H1 (cell line): Measurements from ENCODE around the gene TMEM202. TPM values are rescaled to one million over a fixed set of nuclear protein-coding genes. Genes with fewer than 3 reads are reported as not detected.

ENCODE experiments used
- CTCF ChIA-PET: fragments of 300-600 bp; sonication (Branson Sonifier 250); formaldehyde crosslinking; loops from one replicate; lab custom pipeline; 2021; ENCODE audit not compliant: partially characterized antibody; lab: Charles Lee
- POLR2A ChIA-PET: fragments of 300-600 bp; sonication (Branson Sonifier 250); formaldehyde crosslinking; loops from one replicate; lab custom pipeline; 2021; ENCODE audit warnings: inconsistent platforms; ENCODE audit not compliant: partially characterized antibody; lab: Charles Lee
- DNase-seq, 2 experiments: peaks; one replicate each; pipeline versions ENCODE4 v3.0.0 to v3.0.0-alpha.2; 2010 to 2022; ENCODE audit warnings: low spot score in 2 of 2, low read depth in 1 of 2, mixed read lengths in 1 of 2
- FAIRE-seq: peaks from 2 replicates; lab custom pipeline; 2011; peaks lifted over from hg19 to GRCh38; lab: Jason Lieb, UNC
- H2AFZ ChIP-seq: 2 replicates; pipeline ENCODE4 v1.8.1; 2012; ENCODE audit warnings: low read length, inconsistent platforms
- H2AK5ac ChIP-seq: 2 replicates; pipeline ENCODE4 v1.6.1; 2013; ENCODE audit warnings: low read depth, low read length
- H2BK120ac ChIP-seq: replicated peaks from 2 replicates; pipeline ENCODE3; 2013; ENCODE audit warnings: low read depth, low read length, inconsistent platforms
- H2BK12ac ChIP-seq: 2 replicates; pipeline ENCODE4 v1.6.1; 2013; ENCODE audit warnings: low read depth, low read length
- H2BK15ac ChIP-seq: 2 replicates; pipeline ENCODE4 v1.6.1; 2013; ENCODE audit warnings: low read length
- H2BK20ac ChIP-seq: 2 replicates; pipeline ENCODE4 v1.6.1; 2013; ENCODE audit warnings: low read length
- H2BK5ac ChIP-seq: 2 replicates; pipeline ENCODE4 v1.6.1; 2013; ENCODE audit warnings: low read depth, low read length
- H3K14ac ChIP-seq: 2 replicates; pipeline ENCODE4 v1.6.1; 2013; ENCODE audit warnings: inconsistent platforms; ENCODE audit not compliant: insufficient read length
- H3K18ac ChIP-seq: 2 replicates; pipeline ENCODE4 v1.6.1; 2013; ENCODE audit warnings: low read length; ENCODE audit errors: extremely low read depth
- H3K23ac ChIP-seq: 2 replicates; pipeline ENCODE4 v1.6.1; 2013; ENCODE audit warnings: inconsistent platforms; ENCODE audit not compliant: insufficient read length
- H3K23me2 ChIP-seq: 2 replicates; pipeline ENCODE4 v1.6.1; 2013; ENCODE audit warnings: low read depth, low read length
- H3K27ac ChIP-seq: 2 replicates; pipeline ENCODE4 v1.6.1; 2011; ENCODE audit warnings: low read depth, low read length, inconsistent platforms
- H3K27me3 ChIP-seq, 4 experiments: replicated peaks in 1 of 4; 1 replicate in 1 of 4; 2 replicates in 3 of 4; pipeline versions ENCODE4 v1.6.1 to v1.8.1; 2011 to 2013; ENCODE audit warnings: low read length in 3 of 4, mild to moderate bottlenecking in 3 of 4, inconsistent platforms in 2 of 4, mixed read lengths in 2 of 4, moderate library complexity in 1 of 4; ENCODE audit not compliant: control insufficient read depth in 3 of 4, insufficient read depth in 3 of 4; ENCODE audit errors: extremely low read depth in 1 of 4
- H3K36me3 ChIP-seq, 4 experiments: 2 replicates each; pipeline versions ENCODE4 v1.6.1 to v1.8.1; 2011 to 2013; ENCODE audit warnings: mild to moderate bottlenecking in 4 of 4, low read length in 3 of 4, moderate library complexity in 2 of 4, control low read depth in 1 of 4, inconsistent platforms in 1 of 4; ENCODE audit not compliant: insufficient read depth in 4 of 4, control insufficient read depth in 2 of 4
- H3K4ac ChIP-seq: replicated peaks from 2 replicates; pipeline ENCODE3; 2013; ENCODE audit warnings: low read length, low read depth, mixed read lengths, inconsistent platforms; ENCODE audit not compliant: insufficient read length
- H3K4me1 ChIP-seq, 4 experiments: replicated peaks in 1 of 4; 1 replicate in 1 of 4; 2 replicates in 3 of 4; pipeline versions ENCODE4 v1.6.1 to v1.8.1; 2011 to 2013; ENCODE audit warnings: low read length in 3 of 4, inconsistent platforms in 2 of 4, mixed read lengths in 1 of 4; ENCODE audit not compliant: insufficient read depth in 4 of 4, control insufficient read depth in 3 of 4
- H3K4me2 ChIP-seq, 2 experiments: 2 replicates each; pipeline versions ENCODE4 v1.6.1 to v1.8.1; 2011 to 2013; ENCODE audit warnings: low read depth in 2 of 2, low read length in 2 of 2, control low read depth in 1 of 2, inconsistent platforms in 1 of 2, mild to moderate bottlenecking in 1 of 2; ENCODE audit not compliant: insufficient read depth in 1 of 2
- H3K4me3 ChIP-seq, 4 experiments: fragments of 200-600, 300-600 bp in 1 of 4; sonication (generic), shearing (Covaris generic), sonication (Bioruptor Twin) in 1 of 4; 2 replicates each; pipeline versions ENCODE4 v1.5.1 to v1.8.1; 2011 to 2016; ENCODE audit warnings: low read length in 4 of 4, low read depth in 3 of 4, control low read depth in 2 of 4, inconsistent platforms in 2 of 4, mild to moderate bottlenecking in 2 of 4, mixed read lengths in 1 of 4, moderate library complexity in 1 of 4; ENCODE audit not compliant: insufficient read depth in 2 of 4; ENCODE audit errors: extremely low read depth in 1 of 4
- H3K56ac ChIP-seq: replicated peaks from 2 replicates; pipeline ENCODE3; 2013; ENCODE audit warnings: low read depth, mild to moderate bottlenecking, mixed read lengths, low read length, inconsistent platforms; ENCODE audit not compliant: insufficient read length
- H3K79me1 ChIP-seq: 2 replicates; pipeline ENCODE4 v1.6.1; 2013; ENCODE audit warnings: low read depth, low read length, control low read depth
- H3K79me2 ChIP-seq, 2 experiments: 2 replicates each; pipeline versions ENCODE4 v1.6.1 to v1.8.1; 2012 to 2013; ENCODE audit warnings: low read length in 2 of 2, mild to moderate bottlenecking in 2 of 2, inconsistent platforms in 1 of 2; ENCODE audit not compliant: insufficient read depth in 2 of 2, control insufficient read depth in 1 of 2
- H3K9ac ChIP-seq, 4 experiments: replicated peaks in 1 of 4; 1 replicate in 1 of 4; 2 replicates in 3 of 4; pipeline versions ENCODE4 v1.6.1 to v1.8.1; 2011 to 2013; ENCODE audit warnings: low read depth in 3 of 4, low read length in 3 of 4, control low read depth in 2 of 4, mild to moderate bottlenecking in 2 of 4, moderate library complexity in 2 of 4, inconsistent platforms in 1 of 4; ENCODE audit errors: extremely low read depth in 1 of 4
- H3K9me3 ChIP-seq, 2 experiments: 2 replicates each; pipeline versions ENCODE4 v1.6.1 to v1.8.1; 2012 to 2013; ENCODE audit warnings: mild to moderate bottlenecking in 2 of 2, moderate library complexity in 2 of 2, control low read depth in 1 of 2, inconsistent platforms in 1 of 2, low read depth in 1 of 2, low read length in 1 of 2, mixed read lengths in 1 of 2; ENCODE audit not compliant: insufficient read depth in 2 of 2
- H4K20me1 ChIP-seq, 2 experiments: replicated peaks in 1 of 2; 2 replicates each; pipeline versions ENCODE3 to v1.8.1; 2011 to 2013; ENCODE audit warnings: inconsistent platforms in 2 of 2, low read length in 2 of 2, mild to moderate bottlenecking in 1 of 2; ENCODE audit not compliant: insufficient read depth in 2 of 2, control insufficient read depth in 1 of 2
- H4K5ac ChIP-seq: 2 replicates; pipeline ENCODE4 v1.6.1; 2013; ENCODE audit warnings: low read length, low read depth, mixed read lengths, inconsistent platforms; ENCODE audit not compliant: insufficient read length
- H4K8ac ChIP-seq: 2 replicates; pipeline ENCODE4 v1.8.0; 2013; ENCODE audit warnings: mild to moderate bottlenecking, moderate library complexity, low read length, inconsistent platforms; ENCODE audit not compliant: insufficient read depth; ENCODE audit errors: extremely low read depth
- H4K91ac ChIP-seq: replicated peaks from 2 replicates; pipeline ENCODE3; 2013; ENCODE audit warnings: low read length, mixed read lengths, inconsistent platforms; ENCODE audit not compliant: insufficient read length
- ASH2L ChIP-seq: fragments of 200-600, 300-600 bp; sonication (generic); IDR thresholded peaks from one replicate; pipeline ENCODE4 v1.7.1; 2017; ENCODE audit warnings: low read length
- POU5F1 ChIP-seq: IDR thresholded peaks from 2 replicates; pipeline ENCODE4 v1.6.1; 2011; ENCODE audit warnings: low read depth, mild to moderate bottlenecking, low read length, moderate library complexity
- RXRA ChIP-seq: IDR thresholded peaks from 2 replicates; pipeline ENCODE4 v1.6.1; 2011; ENCODE audit warnings: low read depth, mild to moderate bottlenecking, low read length, moderate library complexity; ENCODE audit not compliant: insufficient read depth
- TCF12 ChIP-seq: IDR thresholded peaks from 2 replicates; pipeline ENCODE4 v1.6.1; 2011; ENCODE audit warnings: low read depth, mild to moderate bottlenecking, low read length
- WGBS, 2 experiments: shearing (Covaris generic) in 1 of 2; methylation state at CpG; one replicate each; pipeline versions ENCODE4 v1.1.6 to v1.1.7; 2013 to 2015; ENCODE audit warnings: low lambda C conversion rate in 2 of 2, mixed read lengths in 2 of 2, inconsistent platforms in 1 of 2, low coverage in 1 of 2, missing lambda C conversion rate in 1 of 2; ENCODE audit not compliant: insufficient replicate concordance in 2 of 2, insufficient coverage in 1 of 2, insufficient read length in 1 of 2; ENCODE audit errors: extremely low coverage in 1 of 2, missing lambda C conversion rate in 1 of 2; 5-methylcytosine and 5-hydroxymethylcytosine counted together
- polyA plus RNA-seq, 7 experiments: library from polyadenylated mRNA; depleted of rRNA in 3 of 7; stranded (reverse) in 5 of 7; unstranded in 2 of 7; fragments of >200 nt in 5 of 7; fragments of 200-250 nt in 2 of 7; gene quantifications; 1 replicate in 5 of 7; 2 replicates in 1 of 7; 4 replicates in 1 of 7; pipeline versions ENCODE4 v1.2.1 to v1.2.3, GENCODE V29; 2011 to 2013; ENCODE audit warnings: missing spikeins in 2 of 7, mixed read lengths in 2 of 7
- total RNA-seq: library from RNA; stranded (reverse); fragmentation: NEBNext Ultra II Directional; extraction: Animal tissue kit (Norgen Biotek cat#: 25700); gene quantifications from 2 replicates; pipeline ENCODE4 v1.2.1, GENCODE V29; 2021

Gene TMEM202
- total and polyA plus RNA-seq, 2 of the 8 experiments (the other 6 are each of a cell fraction or from before 2014, with no cell fraction given) = not detected

DNA sequence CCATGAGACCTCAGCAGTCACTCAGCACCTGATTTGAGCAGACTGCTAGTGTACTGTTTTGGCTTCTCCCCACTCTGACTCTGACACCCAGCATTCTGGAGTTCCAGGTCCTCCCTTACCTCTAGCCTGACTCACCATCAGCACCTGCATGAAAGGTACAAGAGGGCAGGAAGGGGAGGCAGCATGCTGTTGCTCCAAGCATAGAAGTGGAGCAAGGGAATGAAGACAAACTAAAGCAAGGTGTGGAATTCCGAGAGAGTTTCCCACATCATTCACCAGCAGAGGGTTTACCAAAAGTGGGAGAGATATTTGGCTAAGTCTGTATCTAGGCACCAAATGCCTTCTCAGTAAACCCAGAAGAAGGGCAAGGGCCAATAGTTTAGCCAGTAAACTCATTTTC, 43.6 kb upstream of the TMEM202 start:
- Histone ChIP-seq H4K91ac (no peak overlapping the region), H3K18ac (no peak overlapping the region), H3K4me1 (no peaks in the 10 kb centered on the region), H4K20me1 (peaks cover 5 to 8% of the 10 kb centered on the region in 2 experiments), H3K27me3 (no peaks in the 10 kb centered on the region; a peak in 1 of 7 replicates), H3K27ac (no peak overlapping the region), H3K14ac (no peak overlapping the region), H2BK12ac (no peak overlapping the region), H2AK5ac (no peak overlapping the region), H3K79me2 (0 out of 4 replicates have a peak, but pooled peaks cover 0 to 3% of the 10 kb centered on the region in 2 experiments), H3K4me2 (no peak overlapping the region), H3K79me1 (peaks cover 2% of the 10 kb centered on the region; the same call in 1 of the 2 replicates), H3K9me3 (no peaks in the 10 kb centered on the region), H2BK120ac (no peak overlapping the region), H2BK20ac (no peak overlapping the region), H3K4ac (no peak overlapping the region), H3K23me2 (no peaks in the 10 kb centered on the region), H4K8ac (no peak overlapping the region), H3K9ac (no peak overlapping the region), H3K4me3 (no peak overlapping the region), H3K36me3 (peaks cover 2 to 28% (median 17%) of the 10 kb centered on the region in 4 experiments; a peak in 7 of 8 replicates), H3K56ac (no peak overlapping the region), H3K23ac (no peak overlapping the region), H2AFZ (no peak overlapping the region), H2BK5ac (no peak overlapping the region), H4K5ac (no peak overlapping the region), H2BK15ac (no peak overlapping the region)
- POLR2A ChIA-PET = interaction anchor here (0.6 kb wide), 1 partner anchor 121 kb away, joined by 4 read pairs; no protein-coding TSS in a partner anchor
- CTCF ChIA-PET = no interaction called here
- 75% methylated on average over 1 of the region's 1 CpG; no CpG with 5 or more reads in 1 of the 2 experiments for WGBS, 2 experiments
- DNase-seq (no peak), FAIRE-seq (no peak)
- TF ChIP-seq ASH2L (no peak), POU5F1 (no peak), RXRA (no peak), TCF12 (no peak)
